H1 (cell line): Measurements from ENCODE around the gene CAMTA1. TPM values are rescaled to one million over a fixed set of nuclear protein-coding genes. Genes with fewer than 3 reads are reported as not detected.

ENCODE experiments used
- CHD2 ChIP-seq: IDR thresholded peaks from 2 replicates; pipeline ENCODE4 v1.6.1; 2012; ENCODE audit warnings: low read length, improper control_type of control experiment
- GTF2F1 ChIP-seq: IDR thresholded peaks from 2 replicates; pipeline ENCODE4 v1.6.1; 2012; ENCODE audit warnings: low read depth, low read length, improper control_type of control experiment, borderline replicate concordance
- HDAC2 ChIP-seq, 2 experiments: fragments of 300-600 bp in 1 of 2; sonication (generic) in 1 of 2; IDR thresholded peaks; 2 replicates each; pipeline ENCODE4 v1.6.1; 2011 to 2012; ENCODE audit warnings: low read depth in 2 of 2, low read length in 2 of 2, mild to moderate bottlenecking in 2 of 2, moderate library complexity in 2 of 2, borderline replicate concordance in 1 of 2, inconsistent platforms in 1 of 2
- HDAC6 ChIP-seq: IDR thresholded peaks from one replicate; pipeline ENCODE4 v1.7.1; 2012; ENCODE audit warnings: low read depth, mild to moderate bottlenecking, inconsistent platforms, low read length, moderate library complexity
- KDM1A ChIP-seq: fragments of 200-600, 300-600 bp; sonication (generic); IDR thresholded peaks from 2 replicates; pipeline ENCODE4 v1.7.1; 2016; ENCODE audit warnings: mild to moderate bottlenecking, low read length, borderline replicate concordance
- POU5F1 ChIP-seq: IDR thresholded peaks from 2 replicates; pipeline ENCODE4 v1.6.1; 2011; ENCODE audit warnings: low read depth, mild to moderate bottlenecking, low read length, moderate library complexity
- RAD21 ChIP-seq, 2 experiments: IDR thresholded peaks in 1 of 2; conservative IDR thresholded peaks in 1 of 2; 2 replicates each; pipeline ENCODE4 v1.6.1; 2011; ENCODE audit warnings: low read depth in 2 of 2, low read length in 2 of 2, improper control_type of control experiment in 1 of 2, inconsistent platforms in 1 of 2, mild to moderate bottlenecking in 1 of 2, moderate library complexity in 1 of 2
- RNF2 ChIP-seq: fragments of 200-900, 300-1000 bp; sonication (generic); IDR thresholded peaks from 2 replicates; pipeline ENCODE4 v1.7.1; 2016; ENCODE audit warnings: borderline replicate concordance, low read depth, mild to moderate bottlenecking, antibody characterized with exemption, low read length; ENCODE audit not compliant: poor library complexity, severe bottlenecking; ENCODE audit errors: missing control alignments
- TAF7 ChIP-seq: optimal IDR thresholded peaks from 2 replicates; pipeline ENCODE3; 2011; ENCODE audit warnings: low read depth, mild to moderate bottlenecking, inconsistent platforms, low read length, moderate library complexity, borderline replicate concordance
- polyA plus RNA-seq, 7 experiments: library from polyadenylated mRNA; depleted of rRNA in 3 of 7; stranded (reverse) in 5 of 7; unstranded in 2 of 7; fragments of >200 nt in 5 of 7; fragments of 200-250 nt in 2 of 7; gene quantifications; 1 replicate in 5 of 7; 2 replicates in 1 of 7; 4 replicates in 1 of 7; pipeline versions ENCODE4 v1.2.1 to v1.2.3, GENCODE V29; 2011 to 2013; ENCODE audit warnings: missing spikeins in 2 of 7, mixed read lengths in 2 of 7
- total RNA-seq: library from RNA; stranded (reverse); fragmentation: NEBNext Ultra II Directional; extraction: Animal tissue kit (Norgen Biotek cat#: 25700); gene quantifications from 2 replicates; pipeline ENCODE4 v1.2.1, GENCODE V29; 2021

CAMTA1 gene
- total and polyA plus RNA-seq, 2 of the 8 experiments (the other 6 are each of a cell fraction or from before 2014, with no cell fraction given) = 65.0 to 119 TPM

- TF ChIP-seq TAF7 = no peak
- no peak for TF ChIP-seq KDM1A
- TF ChIP-seq POU5F1 = no peak
- TF ChIP-seq HDAC2 (IDR thresholded peaks at IDR 0.05; ENCODE audit: borderline replicate concordance in 1 of 2, low read depth in 2 of 2, low read length in 2 of 2) = 0 out of 4 replicates have a peak, but pooled peaks of 1 of the 2 experiments have one; percentile 69
- TF ChIP-seq RNF2 = no peak
- TF ChIP-seq RAD21 (IDR thresholded peaks at IDR 0.05 in 1 of 2, conservative IDR thresholded peaks at IDR 0.05 in 1 of 2; ENCODE audit: low read depth in 2 of 2, low read length in 2 of 2) = no peak
- TF ChIP-seq CHD2 = peak; percentile 91
- no peak for TF ChIP-seq HDAC6
- TF ChIP-seq GTF2F1 = no peak
Measured at GRCh38 chr1:6784560-6785317, 515 bp upstream of the CAMTA1 start (continued).
